Vagina (tissue), 2 donors: ENCODE results near the gene RALGAPB.

Experiments used
- POLR2A ChIP-seq, 2 donors: fragments of 450-650 bp; IDR thresholded peaks; one replicate each; pipeline ENCODE4 v1.6.1; 2017; ENCODE audit warnings: antibody characterized with exemption in 2 of 2, mild to moderate bottlenecking in 2 of 2, moderate library complexity in 2 of 2
- POLR2AphosphoS5 ChIP-seq, 2 donors: sonication (generic); formaldehyde crosslinking; IDR thresholded peaks; one replicate each; pipeline ENCODE4 v1.9.0; 2017; ENCODE audit warnings: antibody characterized with exemption in 2 of 2, mild to moderate bottlenecking in 2 of 2, low read depth in 1 of 2; ENCODE audit not compliant: insufficient read depth in 1 of 2
- TF ChIP-seq, protein P1 (sequence below), 3 experiments: fragments of 450-650 bp in 2 of 3; fragments of 200-600 bp in 1 of 3; sonication (generic) in 1 of 3; IDR thresholded peaks; one replicate each; pipeline ENCODE4 v1.5.1; 2017 to 2019; ENCODE audit warnings: antibody characterized with exemption in 3 of 3, mild to moderate bottlenecking in 2 of 3, moderate library complexity in 2 of 3

DNA sequence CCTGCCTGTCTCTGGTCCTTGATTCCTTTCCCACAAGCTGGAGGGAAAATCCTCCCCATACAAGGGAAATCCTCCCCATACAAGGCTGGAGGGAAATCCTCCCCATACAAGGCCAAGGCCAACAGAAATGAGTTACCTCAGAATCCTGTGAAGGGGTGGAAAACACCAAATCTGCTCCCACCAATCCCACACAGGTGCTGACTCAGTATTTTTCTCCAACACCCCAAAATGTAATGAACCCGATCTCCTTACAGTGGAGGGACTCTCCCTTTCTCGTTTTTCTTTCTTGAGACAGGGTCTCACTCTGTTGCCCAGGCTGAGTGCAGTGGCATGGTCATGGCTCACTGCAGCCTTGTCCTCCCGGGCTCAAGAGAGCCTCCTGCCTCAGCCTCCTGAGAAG, 43.8 kb upstream of the RALGAPB start:
- no peak for TF ChIP-seq POLR2AphosphoS5 (IDR thresholded peaks at IDR 0.05; ENCODE audit: insufficient read depth in 1 of 2, low read depth in 1 of 2)
- TF ChIP-seq, protein P1, sequence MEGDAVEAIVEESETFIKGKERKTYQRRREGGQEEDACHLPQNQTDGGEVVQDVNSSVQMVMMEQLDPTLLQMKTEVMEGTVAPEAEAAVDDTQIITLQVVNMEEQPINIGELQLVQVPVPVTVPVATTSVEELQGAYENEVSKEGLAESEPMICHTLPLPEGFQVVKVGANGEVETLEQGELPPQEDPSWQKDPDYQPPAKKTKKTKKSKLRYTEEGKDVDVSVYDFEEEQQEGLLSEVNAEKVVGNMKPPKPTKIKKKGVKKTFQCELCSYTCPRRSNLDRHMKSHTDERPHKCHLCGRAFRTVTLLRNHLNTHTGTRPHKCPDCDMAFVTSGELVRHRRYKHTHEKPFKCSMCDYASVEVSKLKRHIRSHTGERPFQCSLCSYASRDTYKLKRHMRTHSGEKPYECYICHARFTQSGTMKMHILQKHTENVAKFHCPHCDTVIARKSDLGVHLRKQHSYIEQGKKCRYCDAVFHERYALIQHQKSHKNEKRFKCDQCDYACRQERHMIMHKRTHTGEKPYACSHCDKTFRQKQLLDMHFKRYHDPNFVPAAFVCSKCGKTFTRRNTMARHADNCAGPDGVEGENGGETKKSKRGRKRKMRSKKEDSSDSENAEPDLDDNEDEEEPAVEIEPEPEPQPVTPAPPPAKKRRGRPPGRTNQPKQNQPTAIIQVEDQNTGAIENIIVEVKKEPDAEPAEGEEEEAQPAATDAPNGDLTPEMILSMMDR (IDR thresholded peaks at IDR 0.05), result no peak
- TF ChIP-seq POLR2A (IDR thresholded peaks at IDR 0.05), result no peak
